HepG2 (cell line): Measurements from ENCODE around the gene SYNJ2. TPM values are rescaled to one million over a fixed set of nuclear protein-coding genes. Genes with fewer than 3 reads are reported as not detected.

Experiments used
- ATF7-NPFF ChIP-seq: sonication (generic); formaldehyde crosslinking; IDR thresholded peaks from 2 replicates; pipeline ENCODE4 v1.8.1; 2023; ENCODE audit warnings: mild to moderate bottlenecking, low read depth, missing genetic modification reagents, moderate library complexity
- HOXA3 ChIP-seq: sonication (generic); formaldehyde crosslinking; IDR thresholded peaks from 2 replicates; pipeline ENCODE4 v1.5.0; 2020; ENCODE audit warnings: missing genetic modification reagents
- JARID2 ChIP-seq: sonication (generic); formaldehyde crosslinking; IDR thresholded peaks from 2 replicates; pipeline ENCODE4 v1.8.1; 2023; ENCODE audit warnings: missing genetic modification reagents, inconsistent platforms; ENCODE audit not compliant: insufficient replicate concordance
- KDM2A ChIP-seq: sonication (generic); formaldehyde crosslinking; IDR thresholded peaks from 2 replicates; pipeline ENCODE4 v1.4.0; 2020; ENCODE audit warnings: low read depth, missing genetic modification reagents, borderline replicate concordance
- MAF1 ChIP-seq: sonication (generic); formaldehyde crosslinking; IDR thresholded peaks from 2 replicates; pipeline ENCODE4 v1.5.0; 2020; ENCODE audit warnings: missing genetic modification reagents, borderline replicate concordance
- MYC ChIP-seq: sonication (generic); formaldehyde crosslinking; IDR thresholded peaks from 2 replicates; pipeline ENCODE4 v1.9.0; 2021; ENCODE audit warnings: missing genetic modification reagents, borderline replicate concordance
- MZF1 ChIP-seq: sonication (generic); formaldehyde crosslinking; IDR thresholded peaks from 2 replicates; pipeline ENCODE4 v1.8.1; 2023; ENCODE audit warnings: mild to moderate bottlenecking, missing genetic modification reagents, borderline replicate concordance
- NFRKB ChIP-seq: fragments of 450-650 bp; IDR thresholded peaks from 2 replicates; pipeline ENCODE4 v1.6.1; 2017
- RBM39 ChIP-seq: fragments of 200-400 bp; formaldehyde crosslinking; IDR thresholded peaks from one replicate; pipeline ENCODE4 v1.6.1; 2018; ENCODE audit warnings: antibody characterized with exemption, mild to moderate bottlenecking, low read depth, low read length; ENCODE audit not compliant: poor library complexity, severe bottlenecking
- SRSF9 ChIP-seq: fragments of 200-400 bp; formaldehyde crosslinking; IDR thresholded peaks from 2 replicates; pipeline ENCODE4 v1.6.1; 2018; ENCODE audit warnings: borderline replicate concordance, mild to moderate bottlenecking, low read depth, low read length; ENCODE audit not compliant: insufficient read depth, poor library complexity, severe bottlenecking
- TBX2 ChIP-seq: sonication (generic); formaldehyde crosslinking; IDR thresholded peaks from 2 replicates; pipeline ENCODE4 v1.5.0; 2020; ENCODE audit warnings: missing genetic modification reagents, mild to moderate bottlenecking, borderline replicate concordance
- ZNF160 ChIP-seq: sonication (generic); formaldehyde crosslinking; IDR thresholded peaks from 2 replicates; pipeline ENCODE4 v1.8.0; 2022; ENCODE audit warnings: mild to moderate bottlenecking, inconsistent platforms, missing genetic modification reagents
- ZNF225 ChIP-seq: sonication (generic); formaldehyde crosslinking; IDR thresholded peaks from 2 replicates; pipeline ENCODE4 v1.4.0; 2020; ENCODE audit warnings: mild to moderate bottlenecking, missing genetic modification reagents
- ZNF274 ChIP-seq: sonication (generic); formaldehyde crosslinking; IDR thresholded peaks from 2 replicates; pipeline ENCODE4 v1.5.1; 2020; ENCODE audit warnings: mild to moderate bottlenecking, missing genetic modification reagents
- ZNF30 ChIP-seq: sonication (generic); formaldehyde crosslinking; IDR thresholded peaks from 2 replicates; pipeline ENCODE4 v1.5.0; 2020; ENCODE audit warnings: mild to moderate bottlenecking, missing genetic modification reagents
- ZNF530 ChIP-seq: sonication (generic); formaldehyde crosslinking; IDR thresholded peaks from 2 replicates; pipeline ENCODE4 v1.5.0; 2020; ENCODE audit warnings: low read depth, mild to moderate bottlenecking, missing genetic modification reagents
- ZNF550 ChIP-seq: sonication (generic); formaldehyde crosslinking; IDR thresholded peaks from 2 replicates; pipeline ENCODE4 v1.4.0; 2020; ENCODE audit warnings: mild to moderate bottlenecking, missing genetic modification reagents, borderline replicate concordance
- ZNF703 ChIP-seq: sonication (generic); formaldehyde crosslinking; IDR thresholded peaks from 2 replicates; pipeline ENCODE4 v1.5.1; 2020; ENCODE audit warnings: missing genetic modification reagents, mild to moderate bottlenecking, moderate library complexity, borderline replicate concordance
- ZSCAN21 ChIP-seq: sonication (generic); formaldehyde crosslinking; IDR thresholded peaks from 2 replicates; pipeline ENCODE4 v1.8.0; 2022; ENCODE audit warnings: mild to moderate bottlenecking, missing genetic modification reagents, moderate library complexity, borderline replicate concordance
- polyA plus RNA-seq, 8 experiments: library from polyadenylated mRNA; depleted of rRNA in 3 of 8; stranded (reverse) in 7 of 8; unstranded in 1 of 8; fragments of >200 nt; fragmentation: Illumina TruSeq in 4 of 8; extraction: Trizol in 4 of 8; gene quantifications; 2 replicates each; pipeline versions ENCODE4 v1.2.1 to v1.2.3, GENCODE V29; 2011 to 2016; ENCODE audit warnings: low read depth in 4 of 8, missing spikeins in 1 of 8, mixed read lengths in 1 of 8; ENCODE audit not compliant: insufficient read depth in 1 of 8
- total RNA-seq, 5 experiments: library from RNA; depleted of rRNA; stranded (reverse); fragments of >200 nt; fragmentation: Illumina TruSeq; extraction: Trizol; gene quantifications; 2 replicates each; pipeline ENCODE4 v1.2.3, GENCODE V29; 2016; ENCODE audit warnings: low read depth in 1 of 5
- TF ChIP-seq, protein P1 (sequence below): IDR thresholded peaks from 2 replicates; pipeline ENCODE4 v1.6.1; 2016; ENCODE audit warnings: missing compliant biosample characterization, missing genetic modification reagents, borderline replicate concordance
- TF ChIP-seq, protein P2 (sequence below): sonication (generic); formaldehyde crosslinking; IDR thresholded peaks from 2 replicates; pipeline ENCODE4 v1.5.0; 2020; ENCODE audit warnings: mild to moderate bottlenecking, missing genetic modification reagents, moderate library complexity
- TF ChIP-seq, protein P3 (sequence below): sonication (generic); formaldehyde crosslinking; IDR thresholded peaks from 2 replicates; pipeline ENCODE4 v1.4.0; 2020; ENCODE audit warnings: mild to moderate bottlenecking, missing genetic modification reagents

Gene SYNJ2
- total and polyA plus RNA-seq, 2 of the 13 experiments (the other 11 are each of a cell fraction or from before 2014, with no cell fraction given), result 39.1 to 57.6 TPM

DNA sequence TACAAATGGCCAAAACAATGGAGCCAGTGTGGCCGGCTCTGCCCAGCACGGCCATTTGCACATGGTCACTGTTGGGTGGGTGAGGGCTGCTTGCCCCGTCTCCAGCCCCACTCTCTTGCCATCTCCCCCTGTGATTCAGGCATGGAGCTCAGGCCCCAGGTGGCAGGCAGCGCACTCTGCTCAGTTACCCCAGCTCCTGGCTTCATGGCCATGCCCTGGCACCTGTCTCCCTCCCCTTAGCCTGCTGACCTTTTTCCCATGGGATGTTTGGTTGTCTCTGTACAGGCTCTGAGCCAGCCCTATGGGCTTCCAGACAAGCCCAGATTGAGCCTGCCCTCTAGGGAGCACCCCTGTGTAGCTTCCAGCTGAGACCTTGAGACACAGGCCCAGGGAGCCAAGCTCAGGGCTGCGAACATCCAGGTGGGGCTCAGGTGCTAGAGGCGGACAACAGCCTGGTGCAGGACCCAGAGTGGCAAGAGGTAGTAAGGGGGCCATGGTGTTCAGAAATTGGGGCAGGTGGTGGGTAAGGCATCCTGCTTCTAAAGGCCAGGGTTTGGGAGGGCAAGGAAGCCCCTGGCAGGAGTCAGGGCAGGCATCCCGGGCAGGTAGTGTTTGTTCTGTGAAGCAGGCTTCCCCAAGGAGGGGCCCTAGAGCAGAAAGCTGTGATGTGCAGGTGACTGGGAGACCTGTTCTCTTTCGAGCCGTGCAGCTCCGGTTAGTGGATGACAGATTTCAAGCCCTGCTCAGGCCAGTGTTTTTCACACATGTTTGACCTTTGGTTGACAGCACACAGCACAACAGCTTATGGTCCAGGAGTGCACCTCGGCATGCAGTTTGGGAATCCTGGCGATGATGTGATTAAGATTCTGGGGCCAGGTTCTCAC lies 17.7 kb downstream of the SYNJ2 start (continued):
- TF ChIP-seq RBM39 (no peak), ZSCAN21 (CRISPR knock-in tag) (no peak), ZNF703 (CRISPR knock-in tag) (no peak), MYC (peak; percentile 19; the same call in 1 of the 2 replicates), ZNF160 (CRISPR knock-in tag) (no peak; the same call in 1 of the 2 replicates), ZNF550 (CRISPR knock-in tag) (no peak), TBX2 (CRISPR knock-in tag) (peak; percentile 57), MZF1 (CRISPR knock-in tag) (0 out of 2 replicates have a peak, but pooled peaks have one; percentile 36), ATF7-NPFF (CRISPR knock-in tag) (no peak), KDM2A (CRISPR knock-in tag) (no peak), SRSF9 (no peak), JARID2 (CRISPR knock-in tag) (no peak), ZNF274 (CRISPR knock-in tag) (peak; percentile 50; the same call in 1 of the 2 replicates), ZNF225 (CRISPR knock-in tag) (peak; percentile 42; the same call in 1 of the 2 replicates), HOXA3 (CRISPR knock-in tag) (peak; percentile 24; the same call in 1 of the 2 replicates), MAF1 (CRISPR knock-in tag) (no peak), ZNF530 (CRISPR knock-in tag) (no peak), ZNF30 (CRISPR knock-in tag) (no peak), NFRKB (no peak)
- TF ChIP-seq, protein P1, sequence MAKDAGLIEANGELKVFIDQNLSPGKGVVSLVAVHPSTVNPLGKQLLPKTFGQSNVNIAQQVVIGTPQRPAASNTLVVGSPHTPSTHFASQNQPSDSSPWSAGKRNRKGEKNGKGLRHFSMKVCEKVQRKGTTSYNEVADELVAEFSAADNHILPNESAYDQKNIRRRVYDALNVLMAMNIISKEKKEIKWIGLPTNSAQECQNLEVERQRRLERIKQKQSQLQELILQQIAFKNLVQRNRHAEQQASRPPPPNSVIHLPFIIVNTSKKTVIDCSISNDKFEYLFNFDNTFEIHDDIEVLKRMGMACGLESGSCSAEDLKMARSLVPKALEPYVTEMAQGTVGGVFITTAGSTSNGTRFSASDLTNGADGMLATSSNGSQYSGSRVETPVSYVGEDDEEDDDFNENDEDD (CRISPR knock-in tag), result no peak
- TF ChIP-seq, protein P2, sequence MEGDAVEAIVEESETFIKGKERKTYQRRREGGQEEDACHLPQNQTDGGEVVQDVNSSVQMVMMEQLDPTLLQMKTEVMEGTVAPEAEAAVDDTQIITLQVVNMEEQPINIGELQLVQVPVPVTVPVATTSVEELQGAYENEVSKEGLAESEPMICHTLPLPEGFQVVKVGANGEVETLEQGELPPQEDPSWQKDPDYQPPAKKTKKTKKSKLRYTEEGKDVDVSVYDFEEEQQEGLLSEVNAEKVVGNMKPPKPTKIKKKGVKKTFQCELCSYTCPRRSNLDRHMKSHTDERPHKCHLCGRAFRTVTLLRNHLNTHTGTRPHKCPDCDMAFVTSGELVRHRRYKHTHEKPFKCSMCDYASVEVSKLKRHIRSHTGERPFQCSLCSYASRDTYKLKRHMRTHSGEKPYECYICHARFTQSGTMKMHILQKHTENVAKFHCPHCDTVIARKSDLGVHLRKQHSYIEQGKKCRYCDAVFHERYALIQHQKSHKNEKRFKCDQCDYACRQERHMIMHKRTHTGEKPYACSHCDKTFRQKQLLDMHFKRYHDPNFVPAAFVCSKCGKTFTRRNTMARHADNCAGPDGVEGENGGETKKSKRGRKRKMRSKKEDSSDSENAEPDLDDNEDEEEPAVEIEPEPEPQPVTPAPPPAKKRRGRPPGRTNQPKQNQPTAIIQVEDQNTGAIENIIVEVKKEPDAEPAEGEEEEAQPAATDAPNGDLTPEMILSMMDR (CRISPR knock-in tag), result peak; percentile 57; the same call in 1 of the 2 replicates
- TF ChIP-seq, protein P3, sequence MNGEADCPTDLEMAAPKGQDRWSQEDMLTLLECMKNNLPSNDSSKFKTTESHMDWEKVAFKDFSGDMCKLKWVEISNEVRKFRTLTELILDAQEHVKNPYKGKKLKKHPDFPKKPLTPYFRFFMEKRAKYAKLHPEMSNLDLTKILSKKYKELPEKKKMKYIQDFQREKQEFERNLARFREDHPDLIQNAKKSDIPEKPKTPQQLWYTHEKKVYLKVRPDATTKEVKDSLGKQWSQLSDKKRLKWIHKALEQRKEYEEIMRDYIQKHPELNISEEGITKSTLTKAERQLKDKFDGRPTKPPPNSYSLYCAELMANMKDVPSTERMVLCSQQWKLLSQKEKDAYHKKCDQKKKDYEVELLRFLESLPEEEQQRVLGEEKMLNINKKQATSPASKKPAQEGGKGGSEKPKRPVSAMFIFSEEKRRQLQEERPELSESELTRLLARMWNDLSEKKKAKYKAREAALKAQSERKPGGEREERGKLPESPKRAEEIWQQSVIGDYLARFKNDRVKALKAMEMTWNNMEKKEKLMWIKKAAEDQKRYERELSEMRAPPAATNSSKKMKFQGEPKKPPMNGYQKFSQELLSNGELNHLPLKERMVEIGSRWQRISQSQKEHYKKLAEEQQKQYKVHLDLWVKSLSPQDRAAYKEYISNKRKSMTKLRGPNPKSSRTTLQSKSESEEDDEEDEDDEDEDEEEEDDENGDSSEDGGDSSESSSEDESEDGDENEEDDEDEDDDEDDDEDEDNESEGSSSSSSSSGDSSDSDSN (CRISPR knock-in tag), result 0 out of 2 replicates have a peak, but pooled peaks have one; percentile 30
